ENCODE measurements around the gene CTNND1.

CTNND1 gene

GRCh38 chr11:57764021-57764420 lies 2.4 kb downstream of the CTNND1 start:
- no peak for DNase-seq (ENCODE audit: low read depth)

DNA sequence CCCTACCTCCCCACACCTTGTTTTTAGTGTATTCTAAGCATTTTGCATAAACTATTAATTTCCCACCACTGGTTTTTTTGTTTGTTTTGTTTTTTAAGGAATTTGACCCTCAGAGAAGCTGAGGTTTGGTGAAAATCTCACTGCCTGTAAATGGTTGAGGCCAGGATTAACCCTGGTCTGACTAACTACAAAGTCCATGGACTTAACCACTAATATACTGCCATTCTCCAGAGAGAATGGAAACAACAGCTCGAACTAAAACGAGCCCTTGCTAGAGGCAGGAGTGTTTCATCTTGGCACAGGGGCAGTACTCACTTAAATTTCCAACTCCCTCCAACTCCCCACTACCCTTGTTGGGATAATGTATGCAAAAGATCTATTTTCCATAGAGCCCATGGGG lies 3.0 kb downstream of the CTNND1 start:
- DNase-seq (ENCODE audit: low read depth): no peak

- DNase-seq (ENCODE audit: low read depth): no peak
Observed at GRCh38 chr11:57764972-57765371, 3.4 kb downstream of the CTNND1 start.

DNA sequence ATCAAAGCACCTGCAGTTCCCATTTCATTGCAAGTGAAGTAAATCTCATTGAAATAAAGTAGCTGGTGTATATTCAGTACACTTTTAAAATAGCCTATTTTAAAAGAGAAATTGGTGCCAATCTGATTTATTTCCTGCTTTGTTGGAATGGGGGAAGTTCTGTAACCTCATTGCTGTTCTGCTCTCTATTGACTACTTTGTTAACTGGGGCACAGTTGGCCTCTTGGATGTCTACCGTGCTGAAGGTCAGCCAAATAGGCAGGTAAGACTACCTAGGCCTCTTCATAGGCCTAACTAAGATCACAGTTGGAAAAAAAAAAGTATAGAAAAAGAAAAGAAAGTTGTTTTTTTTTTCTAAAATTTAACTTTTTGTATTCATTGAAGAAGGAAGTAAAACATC lies 9.2 kb downstream of the CTNND1 start:
- DNase-seq (ENCODE audit: low read depth): no peak

GRCh38 chr11:57771365-57771764 lies 9.8 kb downstream of the CTNND1 start:
- DNase-seq (ENCODE audit: low read depth): no peak

DNA sequence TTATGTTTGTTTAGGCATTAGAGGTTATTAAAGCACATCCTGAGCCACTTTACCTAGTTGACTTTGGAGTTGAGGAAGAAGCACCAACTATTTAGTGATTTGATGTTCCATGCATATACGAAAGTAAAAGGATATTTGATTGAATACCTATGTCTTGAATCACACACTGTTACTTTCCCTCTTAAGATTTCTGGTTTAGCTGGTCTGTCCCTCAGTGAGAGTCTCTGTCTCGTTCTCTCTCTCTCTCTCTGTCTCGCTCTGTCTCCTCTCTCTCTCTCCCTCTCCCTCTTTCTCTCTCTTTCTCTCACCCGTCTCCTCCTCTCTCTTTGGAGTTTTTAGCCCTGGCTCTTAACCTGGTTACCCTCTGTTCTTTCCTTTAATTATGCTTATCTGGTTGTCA lies 11.0 kb downstream of the CTNND1 start:
- no peak for DNase-seq (ENCODE audit: low read depth)

DNA sequence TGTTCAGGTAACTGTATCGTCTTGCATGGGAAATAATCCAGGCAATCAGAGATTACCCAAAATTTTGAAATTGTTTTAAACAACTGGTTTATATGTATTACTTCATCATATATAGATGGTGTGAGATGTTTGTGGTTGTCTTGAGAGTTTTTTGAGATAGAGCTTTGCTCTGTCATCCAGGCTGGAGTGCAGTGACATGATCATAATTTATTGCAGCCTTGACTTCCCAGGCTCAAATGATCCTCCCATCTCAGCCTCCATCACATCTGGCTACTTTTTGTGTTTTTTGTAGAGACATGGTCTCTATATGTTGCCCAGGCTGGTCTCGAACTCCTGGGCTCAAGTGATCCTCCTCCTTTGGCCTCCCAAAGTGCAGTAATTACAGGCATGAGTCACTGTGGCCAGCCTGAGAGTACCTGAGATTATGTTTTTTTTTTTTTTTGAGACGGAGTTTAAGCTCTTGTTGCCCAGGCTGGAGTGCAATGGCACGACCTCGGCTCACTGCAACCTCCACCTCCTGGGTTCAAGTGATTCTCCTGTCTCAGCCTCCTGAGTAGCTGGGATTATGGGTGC lies 11.5 kb downstream of the CTNND1 start:
- no peak for DNase-seq (ENCODE audit: low read depth)

GRCh38 chr11:57775491-57775890 lies 13.9 kb downstream of the CTNND1 start:
- no peak for DNase-seq (ENCODE audit: low read depth)

DNA sequence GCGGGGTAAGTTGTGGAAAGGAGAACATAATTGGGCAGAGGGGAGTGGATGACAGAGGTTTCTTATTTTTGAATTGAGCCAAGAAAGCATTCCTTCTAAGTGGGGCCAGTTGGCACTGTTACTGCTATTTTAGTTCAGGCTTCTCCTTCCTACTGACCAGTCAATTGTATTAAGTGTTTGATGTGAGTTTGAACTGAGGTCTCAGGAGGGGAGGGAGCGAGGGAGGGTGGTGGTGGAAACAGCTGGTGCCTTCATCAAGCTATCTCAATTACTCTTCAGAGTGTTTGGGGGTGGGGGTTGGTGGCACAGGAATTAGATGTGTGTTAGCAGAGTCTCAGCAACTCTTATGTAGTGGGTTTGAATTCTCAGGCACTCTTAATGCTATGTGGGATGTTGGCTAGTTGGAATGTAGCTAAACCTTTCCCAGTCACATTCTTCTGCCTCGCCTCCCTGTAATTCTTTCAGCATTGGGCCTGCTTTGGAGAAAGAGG lies 14.5 kb downstream of the CTNND1 start:
- DNase-seq (ENCODE audit: low read depth): no peak

DNA sequence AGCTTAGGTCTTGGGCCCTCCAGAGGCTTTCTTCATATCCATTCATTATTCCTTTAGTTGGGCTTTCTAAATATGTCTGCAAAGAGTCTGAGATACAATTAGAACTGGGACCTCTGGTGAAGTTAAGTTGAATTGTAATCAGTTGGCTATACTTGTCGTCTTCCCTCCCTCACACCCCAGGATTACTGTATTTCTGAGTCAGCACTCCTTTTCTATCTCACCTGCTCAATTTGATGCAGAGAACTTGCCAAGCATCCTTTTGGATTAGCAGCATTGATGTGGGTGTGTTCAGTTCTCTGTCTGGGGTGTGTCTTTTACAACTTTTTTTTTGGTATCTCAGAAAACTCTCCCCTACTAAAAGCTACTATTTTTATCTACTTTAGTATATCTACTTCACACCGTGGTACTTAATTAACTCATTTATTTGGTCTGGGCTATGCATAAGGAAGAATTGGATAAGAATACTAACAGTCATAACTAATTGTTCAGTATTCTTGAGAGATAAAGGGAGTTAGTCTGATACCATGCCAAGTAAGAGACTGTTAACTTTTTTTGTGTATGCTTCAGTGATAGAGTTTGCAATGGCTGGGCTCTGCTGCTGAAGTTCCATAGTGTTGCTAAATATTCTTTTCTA lies 15.1 kb downstream of the CTNND1 start:
- DNase-seq (ENCODE audit: low read depth): no peak

DNA sequence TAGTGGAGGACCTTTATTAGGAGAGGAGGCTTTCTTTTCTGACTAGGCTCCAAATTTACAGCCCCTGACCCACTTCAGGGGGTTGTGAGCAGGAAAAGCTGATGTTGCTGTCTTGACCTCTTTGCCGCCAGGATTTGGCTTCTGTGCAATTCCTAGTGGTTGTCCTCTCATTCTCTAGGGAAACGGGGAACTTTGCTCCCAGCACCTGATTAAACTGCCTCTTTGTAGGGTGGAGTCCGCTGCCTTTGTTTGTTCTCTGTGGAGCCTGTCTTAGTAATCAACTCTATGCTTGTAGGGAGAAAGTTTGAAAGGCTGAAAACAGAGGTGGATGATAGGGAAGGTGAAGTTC lies 16.3 kb downstream of the CTNND1 start:
- no peak for DNase-seq (ENCODE audit: low read depth)

DNA sequence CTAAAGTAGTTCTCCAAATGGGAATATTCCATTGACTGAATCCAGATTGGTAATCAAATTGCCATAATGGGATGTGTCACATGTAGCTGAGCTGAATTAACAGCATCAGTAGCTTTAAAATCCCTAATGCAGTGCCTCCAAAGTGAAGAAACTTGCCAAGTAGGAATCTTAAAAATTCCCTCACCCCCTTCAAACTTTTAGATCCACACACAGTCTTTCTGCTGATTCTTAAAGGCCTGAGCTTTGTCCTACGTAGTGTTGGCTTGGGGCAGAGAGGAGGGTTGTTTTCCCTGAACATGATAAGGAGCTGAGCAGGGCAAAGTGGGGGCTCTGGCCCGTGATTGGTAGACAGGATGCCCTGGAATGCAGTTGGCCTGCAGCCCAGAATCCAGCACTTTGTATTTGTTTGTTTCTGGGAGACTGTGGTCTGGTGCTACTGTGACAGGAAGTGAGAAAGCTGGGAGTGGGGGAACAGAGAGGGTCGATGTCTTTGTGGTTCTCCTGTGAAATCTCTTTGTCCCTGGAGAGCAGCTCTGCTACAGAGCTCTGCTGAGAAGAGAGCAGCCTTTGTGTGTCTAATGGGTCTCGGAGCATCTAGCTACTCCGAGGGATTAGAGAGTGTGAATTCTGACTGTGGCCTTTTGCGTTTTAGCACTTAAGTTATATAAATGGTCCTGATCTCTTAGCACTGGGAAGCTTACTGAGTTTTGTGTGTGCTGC lies 16.9 kb downstream of the CTNND1 start:
- no peak for DNase-seq (ENCODE audit: low read depth)

DNA sequence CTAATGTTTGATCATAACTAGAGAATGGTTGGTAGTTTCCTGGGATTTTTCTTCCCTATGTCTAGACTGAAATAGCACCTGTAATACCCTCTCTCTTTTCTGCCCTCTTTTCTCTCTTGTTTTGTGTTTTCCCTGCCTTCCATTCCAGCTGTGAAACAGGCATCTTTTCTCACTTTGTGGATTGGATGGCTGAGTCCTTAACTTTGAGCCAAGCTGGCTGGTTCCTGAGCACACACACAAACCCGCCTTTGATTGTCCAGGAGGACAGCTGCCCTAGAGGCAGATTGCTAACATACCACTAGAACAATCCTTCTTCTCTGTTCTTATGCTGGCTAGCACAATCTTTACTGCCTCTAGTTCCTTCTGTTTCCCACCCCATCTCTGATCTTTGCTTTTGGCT lies 17.7 kb downstream of the CTNND1 start:
- DNase-seq (ENCODE audit: low read depth): no peak

GRCh38 chr11:57781529-57781943 lies 19.9 kb downstream of the CTNND1 start:
- DNase-seq (ENCODE audit: low read depth): no peak

GRCh38 chr11:57785072-57785471 lies 23.5 kb downstream of the CTNND1 start:
- DNase-seq (ENCODE audit: low read depth): no peak

DNA sequence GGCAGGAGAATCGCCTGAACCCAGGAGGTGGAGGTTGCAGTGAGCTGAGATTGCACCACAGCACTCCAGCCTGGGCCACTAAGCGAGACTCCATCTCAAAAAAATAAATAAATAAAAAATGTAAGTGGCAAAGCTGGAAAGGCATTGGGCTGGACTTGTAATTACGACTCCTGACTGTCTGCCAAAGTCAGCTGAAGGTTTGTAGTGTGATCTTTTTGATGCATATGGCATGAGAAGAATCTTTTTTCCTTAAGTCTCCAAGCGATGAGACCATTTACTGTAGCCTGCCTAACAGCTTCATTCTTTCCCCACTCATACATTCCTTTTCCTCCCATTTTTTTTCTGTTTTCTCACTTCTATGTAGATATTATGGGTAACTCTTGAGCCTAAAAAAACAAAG lies 24.8 kb downstream of the CTNND1 start:
- no peak for DNase-seq (ENCODE audit: low read depth)

- DNase-seq (ENCODE audit: low read depth): no peak
Observed at GRCh38 chr11:57787006-57787604, 25.5 kb downstream of the CTNND1 start.

DNA sequence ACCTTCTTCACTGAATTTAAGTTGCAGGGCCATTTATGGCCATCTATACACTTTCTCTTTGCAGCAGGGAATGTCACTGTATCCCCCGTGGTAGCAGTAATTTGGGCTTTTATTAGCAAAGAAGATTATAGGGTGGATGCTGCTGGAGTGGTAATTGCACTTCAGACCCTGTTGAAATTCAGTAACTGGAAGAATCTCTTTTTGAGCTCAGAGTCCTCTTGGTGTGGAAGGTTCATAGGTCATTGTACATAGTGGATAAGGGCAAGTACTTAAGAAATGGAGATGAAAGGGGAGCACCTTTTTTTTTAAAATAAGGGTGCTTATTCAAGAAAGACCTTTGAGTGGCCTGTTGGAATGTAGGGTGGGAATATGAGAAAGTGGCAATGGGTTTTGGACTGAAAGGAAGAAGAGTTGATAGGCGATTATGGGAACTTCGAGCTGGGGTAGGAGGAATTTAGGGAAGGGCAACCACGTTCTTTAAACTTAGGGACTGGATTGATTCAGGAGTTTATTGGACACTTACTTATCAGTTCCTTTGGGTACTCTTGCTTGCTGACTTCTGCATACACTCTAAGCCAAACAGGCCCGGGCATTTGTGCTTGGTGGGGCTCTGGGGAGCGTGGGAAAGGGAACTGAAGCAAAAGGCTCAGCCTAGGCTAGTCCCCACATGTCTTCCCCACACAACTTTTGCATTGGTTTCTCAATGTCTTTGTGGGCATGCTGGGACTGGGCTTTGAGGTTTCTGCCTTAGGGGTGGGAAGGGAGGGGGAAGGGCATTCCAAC lies 26.5 kb downstream of the CTNND1 start:
- DNase-seq (ENCODE audit: low read depth): no peak

- no peak for DNase-seq (ENCODE audit: low read depth)
Observed at GRCh38 chr11:57788703-57789088, 27.1 kb downstream of the CTNND1 start.

GRCh38 chr11:57791321-57792059 lies 29.9 kb downstream of the CTNND1 start:
- DNase-seq (ENCODE audit: low read depth): no peak

GRCh38 chr11:57792060-57792541 lies 30.5 kb downstream of the CTNND1 start:
- peak; percentile 70 for DNase-seq (ENCODE audit: low read depth)

- DNase-seq (ENCODE audit: low read depth): no peak
Observed at GRCh38 chr11:57792870-57793269, 31.3 kb downstream of the CTNND1 start.

Data from activated T-cell treated with anti-CD3 and anti-CD28 coated beads for 24 hours (primary cell).